WTC11 (cell line): ENCODE results near the gene SLC25A41. TPM values are rescaled to one million over a fixed set of nuclear protein-coding genes. Genes with fewer than 3 reads are reported as not detected.
A peak's percentile ranks its signal among the peaks of the same experiment; 100 is the strongest.

Experiments used
- ATAC-seq: fragments of 200-7000 bp; cut with Tn5 transposase; 2 replicates; pipeline ENCODE4 v1.10.0; 2021; ENCODE audit warnings: mild to moderate bottlenecking, moderate library complexity
- CTCF ChIA-PET: fragments of 300-600 bp; sonication (Branson Sonifier 250); formaldehyde crosslinking; loops from one replicate; lab custom pipeline; 2021; ENCODE audit warnings: antibody characterized with exemption; lab: Charles Lee
- POLR2A ChIA-PET: fragments of 350-600 bp; sonication (Branson Sonifier 250); formaldehyde crosslinking; loops from one replicate; lab custom pipeline; 2021; ENCODE audit warnings: antibody characterized with exemption; lab: Charles Lee
- DNase-seq: peaks from one replicate; pipeline ENCODE4 v3.0.0; 2021; ENCODE audit warnings: low spot score
- H3K27ac Mint-ChIP-seq: 2 replicates; pipeline ENCODE4 v1.8.0; 2021; ENCODE audit warnings: mixed read lengths
- H3K27me3 Mint-ChIP-seq: 2 replicates; pipeline ENCODE4 v1.8.0; 2021; ENCODE audit warnings: low read depth, mild to moderate bottlenecking, moderate library complexity, mixed read lengths
- H3K36me3 Mint-ChIP-seq: 2 replicates; pipeline ENCODE4 v1.8.0; 2021; ENCODE audit warnings: mixed read lengths
- H3K4me1 Mint-ChIP-seq: 2 replicates; pipeline ENCODE4 v1.8.0; 2022; ENCODE audit warnings: mixed read lengths
- H3K4me3 Mint-ChIP-seq: 2 replicates; pipeline ENCODE4 v1.8.0; 2021; ENCODE audit warnings: mild to moderate bottlenecking, moderate library complexity, mixed read lengths
- H3K9me3 Mint-ChIP-seq: 2 replicates; pipeline ENCODE4 v1.8.0; 2021; ENCODE audit warnings: mixed read lengths
- ARID4B ChIP-seq: sonication (generic); formaldehyde crosslinking; IDR thresholded peaks from 2 replicates; pipeline ENCODE4 v1.8.0; 2023; ENCODE audit warnings: missing genetic modification reagents, mild to moderate bottlenecking, borderline replicate concordance
- ATF6 ChIP-seq: sonication (generic); formaldehyde crosslinking; IDR thresholded peaks from 2 replicates; pipeline ENCODE4 v1.8.1; 2023; ENCODE audit warnings: mild to moderate bottlenecking, missing genetic modification reagents
- EMX1 ChIP-seq: fragments of 250-450 bp; sonication (Bioruptor Pico); IDR thresholded peaks from 2 replicates; pipeline ENCODE4 v1.8.0; 2021; ENCODE audit warnings: mild to moderate bottlenecking
- KAT7 ChIP-seq: sonication (generic); formaldehyde crosslinking; IDR thresholded peaks from 2 replicates; pipeline ENCODE4 v1.8.1; 2023; ENCODE audit warnings: missing genetic modification reagents, mild to moderate bottlenecking, borderline replicate concordance
- MAX ChIP-seq: sonication (generic); formaldehyde crosslinking; IDR thresholded peaks from 2 replicates; pipeline ENCODE4 v1.8.0; 2022; ENCODE audit warnings: mild to moderate bottlenecking, missing genetic modification reagents
- MXD4 ChIP-seq: fragments of 250-450 bp; sonication (Bioruptor Pico); IDR thresholded peaks from 2 replicates; pipeline ENCODE4 v1.8.0; 2021; ENCODE audit warnings: mild to moderate bottlenecking, moderate library complexity, borderline replicate concordance
- NFATC4 ChIP-seq: fragments of 250-450 bp; sonication (Bioruptor Pico); IDR thresholded peaks from 2 replicates; pipeline ENCODE4 v1.9.0; 2021; ENCODE audit warnings: mild to moderate bottlenecking
- NFYB ChIP-seq: sonication (generic); formaldehyde crosslinking; conservative IDR thresholded peaks from 2 replicates; pipeline ENCODE4 v1.8.0; 2022; ENCODE audit warnings: low read depth, missing genetic modification reagents
- NR3C1 ChIP-seq: sonication (generic); formaldehyde crosslinking; conservative IDR thresholded peaks from 2 replicates; pipeline ENCODE4 v1.8.1; 2023; ENCODE audit warnings: low read depth, mild to moderate bottlenecking, missing genetic modification reagents
- RELA ChIP-seq: sonication (generic); formaldehyde crosslinking; IDR thresholded peaks from 2 replicates; pipeline ENCODE4 v1.8.1; 2022; ENCODE audit warnings: missing genetic modification reagents, mild to moderate bottlenecking, borderline replicate concordance
- RORB ChIP-seq: fragments of 250-450 bp; sonication (Bioruptor Pico); IDR thresholded peaks from 2 replicates; pipeline ENCODE4 v1.9.0; 2021; ENCODE audit warnings: mild to moderate bottlenecking
- SP1 ChIP-seq: sonication (generic); formaldehyde crosslinking; conservative IDR thresholded peaks from 2 replicates; pipeline ENCODE4 v1.8.1; 2022; ENCODE audit warnings: missing genetic modification reagents
- STAT6 ChIP-seq: sonication (generic); formaldehyde crosslinking; conservative IDR thresholded peaks from 2 replicates; pipeline ENCODE4 v1.8.1; 2023; ENCODE audit warnings: mild to moderate bottlenecking, low read depth, missing genetic modification reagents, moderate library complexity
- TCF7 ChIP-seq: sonication (generic); formaldehyde crosslinking; IDR thresholded peaks from 2 replicates; pipeline ENCODE4 v1.8.0; 2022; ENCODE audit warnings: mild to moderate bottlenecking, low read depth, missing genetic modification reagents, moderate library complexity
- USF2 ChIP-seq: sonication (generic); formaldehyde crosslinking; IDR thresholded peaks from 2 replicates; pipeline ENCODE4 v1.8.1; 2023; ENCODE audit warnings: mild to moderate bottlenecking, missing genetic modification reagents, moderate library complexity
- ZNF121 ChIP-seq: sonication (generic); formaldehyde crosslinking; IDR thresholded peaks from 2 replicates; pipeline ENCODE4 v1.8.0; 2023; ENCODE audit warnings: missing genetic modification reagents
- ZNF138 ChIP-seq: sonication (generic); formaldehyde crosslinking; conservative IDR thresholded peaks from 2 replicates; pipeline ENCODE4 v1.8.1; 2022; ENCODE audit warnings: mild to moderate bottlenecking, moderate library complexity, missing genetic modification reagents
- ZNF281 ChIP-seq: sonication (generic); formaldehyde crosslinking; IDR thresholded peaks from 2 replicates; pipeline ENCODE4 v1.8.0; 2023; ENCODE audit warnings: mild to moderate bottlenecking, missing genetic modification reagents
- ZNF512 ChIP-seq: sonication (generic); formaldehyde crosslinking; IDR thresholded peaks from 2 replicates; pipeline ENCODE4 v1.8.1; 2022; ENCODE audit warnings: missing genetic modification reagents, borderline replicate concordance
- total RNA-seq: library from RNA; stranded (reverse); gene quantifications from 3 replicates; pipeline ENCODE4 v1.2.3, GENCODE V29; 2021

The SLC25A41 gene
- total RNA-seq, 1 experiment from 2014 or later, result 0.35 TPM

GRCh38 chr19:6465663-6466062, 32.1 kb upstream of the SLC25A41 start:
- peak overlapping the region; percentile 81 for H3K4me3 Mint-ChIP-seq
- H3K4me1 Mint-ChIP-seq, result peaks cover 15% of the 10 kb centered on the region
- no peaks in the 10 kb centered on the region for H3K9me3 Mint-ChIP-seq
- POLR2A ChIA-PET, result no interaction called here
- DNase-seq, result no peak
- no peak for TF ChIP-seq RELA (CRISPR knock-in tag)
- no peak for TF ChIP-seq ATF6 (CRISPR knock-in tag)
- no peak for TF ChIP-seq TCF7 (CRISPR knock-in tag)
- no peak for TF ChIP-seq ZNF281 (CRISPR knock-in tag)
- TF ChIP-seq ZNF121 (CRISPR knock-in tag), result no peak
- no peak for TF ChIP-seq MAX
- no peak for TF ChIP-seq STAT6
- TF ChIP-seq NR3C1, result no peak
- no peak for TF ChIP-seq EMX1 (CRISPR knock-in tag)
- no peak for TF ChIP-seq ZNF512 (CRISPR knock-in tag)
- no peak for TF ChIP-seq ZNF138 (CRISPR knock-in tag)
- TF ChIP-seq USF2 (CRISPR knock-in tag), result no peak
- no peak for TF ChIP-seq NFYB (CRISPR knock-in tag)
- no peak for TF ChIP-seq KAT7
- no peak for TF ChIP-seq NFATC4 (CRISPR knock-in tag)
- no peak for TF ChIP-seq SP1 (CRISPR knock-in tag)
- no peak for TF ChIP-seq RORB (CRISPR knock-in tag)
- no peak for TF ChIP-seq ARID4B (CRISPR knock-in tag)
- no peak for TF ChIP-seq MXD4 (CRISPR knock-in tag)
- TF ChIP-seq, all 79 proteins: peak for 0
- ATAC-seq, result no peak
- no peak overlapping the region for H3K27ac Mint-ChIP-seq
- peaks cover 13% of the 10 kb centered on the region for H3K27me3 Mint-ChIP-seq
- CTCF ChIA-PET, result no interaction called here
- peaks cover 3% of the 10 kb centered on the region; the same call in 1 of the 2 replicates for H3K36me3 Mint-ChIP-seq
